SIG-M5 treated with dmso at 0.1 percent for 504 hours (cell line): ENCODE data around the gene PKP4.

Experiments
- DNase-seq: peaks from one replicate; lab custom pipeline; 2025; ENCODE audit not compliant: unreplicated experiment; lab: John Stamatoyannopoulos, UW

Gene PKP4

DNA sequence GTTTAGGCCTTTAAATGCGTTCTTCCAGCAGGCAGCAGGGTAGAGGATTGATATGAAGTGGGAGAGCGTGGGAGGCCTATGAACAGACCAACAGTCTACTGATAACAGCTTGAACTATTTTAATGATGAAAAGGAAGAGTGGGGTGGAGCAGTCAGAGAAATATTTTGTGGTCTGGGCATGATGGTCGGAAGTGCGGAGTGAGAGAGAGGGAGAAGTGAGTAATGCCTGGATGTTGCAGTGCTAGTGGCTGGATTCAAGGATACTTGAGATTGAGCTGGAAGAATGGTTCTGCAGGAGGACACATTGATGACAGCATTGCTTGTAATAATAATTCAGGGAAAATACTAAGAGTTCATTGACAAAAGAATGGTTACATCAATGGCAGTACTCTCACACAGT, 187.4 kb downstream of the PKP4 start:
- no peak for DNase-seq

DNA sequence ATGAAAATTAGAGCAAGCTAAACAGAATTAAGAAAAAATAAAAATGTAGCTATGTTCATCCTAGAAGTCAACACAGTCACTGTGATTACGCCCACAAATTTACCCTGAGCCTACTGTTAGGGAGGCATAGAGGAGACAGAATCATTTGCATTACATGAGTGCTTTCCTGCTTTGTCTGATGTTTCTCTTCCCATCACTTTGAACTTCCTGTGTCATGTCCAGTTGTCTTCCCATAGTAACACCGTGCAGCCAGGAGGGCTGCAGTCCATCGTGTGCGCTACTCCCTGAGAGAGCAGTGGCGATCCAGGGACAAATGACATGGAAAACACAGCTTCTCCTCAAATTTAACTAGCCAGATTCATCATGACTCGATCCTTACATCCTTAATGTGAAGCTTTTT, 188.5 kb downstream of the PKP4 start:
- DNase-seq: no peak

DNA sequence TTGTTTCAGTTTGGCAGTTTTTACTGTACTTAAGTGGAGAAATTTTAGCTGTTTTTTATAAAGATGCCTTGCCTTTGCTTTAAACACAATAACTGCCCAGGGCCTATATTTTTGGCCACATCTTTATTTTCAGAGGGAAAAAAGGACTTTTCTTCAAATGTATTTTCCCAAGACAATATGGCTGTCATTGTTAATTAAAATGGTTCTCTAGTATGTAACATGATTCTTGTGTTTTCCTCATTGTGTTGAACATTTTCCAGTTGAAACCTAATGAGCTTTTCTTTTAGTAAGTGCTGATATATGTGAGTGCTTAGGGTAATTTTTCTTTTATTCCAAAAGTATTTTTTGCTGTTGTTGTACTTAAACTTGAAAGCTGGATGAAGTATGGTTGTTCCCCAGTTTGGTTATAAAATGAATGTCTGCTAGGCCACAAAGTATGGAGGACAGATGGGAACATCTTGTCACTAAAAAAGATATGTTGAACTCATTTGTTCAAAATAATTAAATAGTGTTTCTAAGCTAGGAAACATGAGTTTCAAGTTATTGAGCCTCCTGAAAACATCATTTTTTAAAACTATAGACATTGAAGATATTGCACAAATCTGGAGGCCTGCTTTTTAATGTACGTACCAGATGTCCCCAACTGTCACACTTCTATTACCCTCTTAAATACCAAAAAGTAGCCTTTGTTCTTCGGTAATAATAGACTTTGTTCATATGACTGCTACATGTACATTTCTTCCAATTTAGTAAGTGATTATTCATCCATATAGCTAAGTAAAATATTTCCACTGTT, 190.9 kb downstream of the PKP4 start:
- no peak for DNase-seq

DNA sequence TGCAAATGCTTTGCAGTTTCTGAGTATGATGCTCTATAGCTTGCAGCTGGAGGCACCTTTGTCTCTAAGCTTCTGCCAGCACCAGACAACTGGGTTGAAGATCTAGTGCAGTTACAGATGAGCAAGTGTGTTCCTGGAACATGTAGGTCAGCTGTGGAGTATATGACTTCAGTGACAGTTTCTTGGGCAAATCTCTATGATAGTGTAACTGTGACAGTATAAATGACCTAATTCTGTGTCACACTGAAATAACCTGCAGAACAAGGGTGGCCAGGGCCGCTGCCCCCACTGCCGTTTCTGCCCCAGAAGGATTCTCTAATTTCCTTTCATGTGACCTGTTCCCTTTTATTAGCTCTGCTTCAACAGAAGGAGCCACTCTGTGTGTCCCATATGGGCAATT, 193.1 kb downstream of the PKP4 start:
- no peak for DNase-seq

DNA sequence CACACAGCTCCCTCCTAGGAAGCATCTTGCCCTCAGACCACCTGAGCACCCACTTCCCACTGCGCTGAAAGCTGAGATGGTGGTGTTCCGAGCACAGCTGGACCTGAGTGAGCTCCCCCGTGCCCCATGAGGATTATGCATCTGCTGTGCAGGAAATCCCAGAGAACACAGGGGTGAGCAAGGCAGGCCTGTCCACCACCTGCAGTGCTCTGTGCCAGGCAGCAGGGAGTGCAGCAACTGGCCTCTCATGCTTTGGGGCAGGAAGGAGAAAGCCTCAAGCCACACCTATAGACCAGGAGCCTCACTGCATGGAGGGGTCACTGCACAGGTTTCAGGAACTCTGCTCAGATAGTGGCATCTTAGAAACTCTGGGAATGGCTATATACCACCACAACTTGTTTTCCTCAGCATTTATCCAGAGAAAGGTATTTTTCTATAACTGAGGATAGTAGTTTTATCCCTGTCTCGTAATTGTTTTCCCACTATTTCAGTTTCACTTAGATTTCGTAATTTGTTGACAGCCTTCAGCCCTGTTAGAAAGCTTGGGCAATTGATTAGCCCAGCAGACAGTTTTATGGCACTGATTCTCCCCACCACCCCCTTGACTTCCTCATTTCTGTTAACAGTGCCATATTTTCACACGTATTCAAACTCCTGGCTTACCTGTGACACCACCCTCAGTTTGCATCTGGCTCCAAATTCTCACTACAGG, 194.1 kb downstream of the PKP4 start:
- peak; percentile 32 for DNase-seq

DNA sequence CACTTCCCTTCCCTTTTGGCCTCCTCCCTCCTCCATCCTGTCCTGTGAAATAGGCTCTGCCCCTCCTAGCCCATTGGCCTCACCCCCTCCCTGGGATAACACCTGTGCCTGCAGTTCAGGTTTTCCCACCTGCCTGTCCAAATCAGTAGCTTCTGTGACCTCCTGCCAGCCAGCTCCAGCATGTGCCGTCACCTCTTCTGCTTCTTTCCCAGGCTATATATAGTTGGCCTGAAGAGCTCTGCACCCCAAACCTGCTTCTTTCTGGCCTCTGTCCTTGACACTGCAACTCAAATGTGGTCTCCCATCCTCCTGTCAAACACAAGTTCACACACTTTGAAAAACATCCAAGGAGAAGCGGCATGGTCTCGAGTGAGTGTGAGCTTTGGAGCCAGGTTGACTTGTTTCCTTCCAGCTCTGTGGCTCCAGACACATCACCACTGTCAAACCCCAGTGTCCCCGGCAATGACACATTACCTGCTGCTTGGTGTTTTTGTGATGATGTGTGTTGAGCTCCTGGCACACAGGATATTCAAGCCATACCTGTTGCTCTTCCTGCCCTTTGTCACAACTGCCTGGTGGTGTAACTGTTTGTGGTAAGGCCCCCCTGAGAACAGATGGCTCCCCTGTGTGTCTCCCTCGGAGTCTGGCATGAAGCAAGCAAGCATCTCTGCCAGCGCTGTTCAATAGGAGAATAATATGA, 194.8 kb downstream of the PKP4 start:
- DNase-seq: no peak

DNA sequence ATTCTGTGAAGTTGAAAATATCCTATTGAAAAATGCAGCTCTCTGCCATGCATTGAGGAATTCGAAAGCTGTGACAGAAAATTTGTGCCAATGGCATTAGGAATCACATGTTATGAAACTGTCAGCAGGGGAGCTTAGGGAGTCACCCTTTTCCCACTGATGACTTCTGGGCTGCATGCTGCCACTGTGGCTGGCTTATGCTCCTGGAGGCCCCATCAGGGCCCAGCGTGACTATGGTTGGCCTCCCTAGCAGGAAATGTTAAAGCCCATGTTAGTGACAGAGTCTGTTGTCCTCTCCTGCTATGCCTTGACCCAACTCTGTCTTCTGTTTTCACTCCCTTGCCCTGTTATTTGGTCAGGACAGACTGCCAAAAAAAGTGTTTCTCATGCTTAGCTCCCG, 198.9 kb downstream of the PKP4 start:
- no peak for DNase-seq

DNA sequence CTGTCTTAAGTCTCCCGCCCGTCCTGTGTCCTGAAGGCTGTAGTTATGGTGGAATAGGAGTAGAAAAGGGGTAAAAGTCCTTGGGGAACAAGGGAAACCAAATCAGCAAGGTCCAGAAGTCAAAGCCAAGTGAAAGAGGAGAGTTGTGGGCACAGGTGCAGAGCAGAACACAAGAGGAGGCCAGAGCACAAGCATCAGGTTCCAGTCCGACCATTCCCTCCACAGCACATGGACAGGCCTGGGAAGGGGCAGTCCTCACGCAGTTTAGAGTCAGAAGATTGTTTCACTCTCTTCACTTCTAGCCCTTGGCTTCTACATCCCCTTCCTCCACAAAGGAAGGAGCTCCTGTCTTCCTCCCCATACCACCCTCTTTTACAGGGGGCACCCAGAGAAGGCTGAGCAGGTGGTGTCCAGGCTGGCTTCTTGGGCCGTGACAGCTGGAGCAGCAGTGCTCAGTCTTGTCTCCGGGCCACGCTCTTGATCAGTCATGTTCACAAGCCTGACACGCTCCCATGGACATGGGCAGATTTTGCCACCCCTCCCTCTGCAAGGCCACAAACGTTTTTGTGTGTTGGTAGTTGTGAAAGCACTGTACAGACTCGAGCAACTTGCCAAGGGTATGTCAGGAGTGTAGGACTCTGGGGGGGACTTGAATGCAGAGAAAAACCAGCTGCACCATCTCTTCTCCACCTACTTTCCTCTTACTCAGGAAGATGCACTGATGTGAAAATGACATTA, 199.9 kb downstream of the PKP4 start:
- no peak for DNase-seq

DNA sequence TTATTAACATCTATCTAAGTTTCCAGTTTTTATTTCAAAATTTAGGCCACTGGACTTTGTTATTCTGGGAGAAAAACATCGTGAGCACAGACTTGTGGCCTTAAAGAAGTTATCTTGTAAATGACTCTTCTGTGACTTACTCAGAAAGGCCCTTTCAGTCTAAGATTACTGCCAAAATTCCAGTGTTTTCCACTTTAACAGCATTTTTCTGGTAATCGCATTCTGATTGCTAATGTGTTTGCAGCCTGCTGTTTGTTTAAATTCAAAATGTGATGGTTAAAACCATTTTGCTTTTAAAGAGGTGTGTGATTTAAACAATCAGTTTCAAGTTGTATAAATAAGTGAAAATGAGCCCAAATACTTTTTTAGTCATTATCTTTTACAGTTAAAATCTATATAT, 201.6 kb downstream of the PKP4 start:
- no peak for DNase-seq

DNA sequence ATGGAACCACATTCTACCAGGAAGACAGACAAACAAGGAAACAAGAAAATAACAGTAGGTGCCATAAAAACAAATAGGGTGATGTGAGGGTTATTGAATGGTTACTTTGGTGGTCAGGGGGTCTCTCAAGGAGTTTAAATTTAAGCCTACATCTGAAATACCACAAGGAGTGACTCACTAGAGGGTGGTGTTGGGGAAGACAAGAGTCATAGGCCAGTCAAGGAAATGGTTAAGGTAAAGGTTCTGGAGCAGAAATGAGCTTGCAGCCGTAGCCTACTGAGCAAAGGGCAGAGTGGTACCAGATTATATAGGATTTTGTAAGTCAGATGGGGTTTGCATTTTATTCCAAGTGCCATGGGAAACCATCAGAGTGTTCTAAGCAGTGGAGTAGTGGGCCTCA, 202.7 kb downstream of the PKP4 start:
- DNase-seq: no peak

DNA sequence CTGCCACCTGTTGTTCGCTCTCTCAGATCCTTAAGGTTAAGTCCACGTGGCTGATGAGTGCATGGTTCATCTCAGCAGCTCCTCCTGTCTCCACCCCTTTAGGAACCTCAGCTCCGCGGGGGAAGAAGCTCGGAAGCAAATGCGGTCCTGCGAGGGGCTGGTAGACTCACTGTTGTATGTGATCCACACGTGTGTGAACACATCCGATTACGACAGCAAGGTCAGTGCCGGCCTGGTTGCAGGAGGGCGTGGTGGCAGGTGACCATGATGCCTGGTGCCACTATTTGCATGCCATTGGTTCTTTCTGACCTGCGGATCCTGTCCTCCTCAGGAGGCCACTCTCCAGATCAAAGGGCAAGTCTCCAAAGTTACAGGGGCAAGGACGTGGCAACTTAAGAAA, 204.5 kb downstream of the PKP4 start:
- DNase-seq: no peak

DNA sequence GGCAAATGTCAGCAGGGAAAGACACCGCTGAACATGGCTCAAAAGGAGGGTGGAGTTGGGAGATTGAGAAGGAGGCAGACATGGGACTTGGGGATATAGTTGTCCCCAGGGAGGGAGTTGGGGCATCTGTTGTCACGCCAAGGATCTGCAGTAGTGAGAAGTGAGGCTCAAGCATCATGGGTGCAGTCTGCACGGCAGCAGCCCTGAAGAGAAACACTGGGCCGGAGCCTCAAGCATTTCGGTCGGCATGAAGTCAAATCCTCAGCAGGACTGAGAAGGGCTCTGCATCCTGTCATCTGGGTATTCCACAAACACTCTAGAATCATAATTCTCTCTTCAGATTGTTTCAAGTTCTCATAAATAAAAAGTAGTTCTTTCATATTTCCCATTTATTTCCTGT, 205.7 kb downstream of the PKP4 start:
- no peak for DNase-seq

DNA sequence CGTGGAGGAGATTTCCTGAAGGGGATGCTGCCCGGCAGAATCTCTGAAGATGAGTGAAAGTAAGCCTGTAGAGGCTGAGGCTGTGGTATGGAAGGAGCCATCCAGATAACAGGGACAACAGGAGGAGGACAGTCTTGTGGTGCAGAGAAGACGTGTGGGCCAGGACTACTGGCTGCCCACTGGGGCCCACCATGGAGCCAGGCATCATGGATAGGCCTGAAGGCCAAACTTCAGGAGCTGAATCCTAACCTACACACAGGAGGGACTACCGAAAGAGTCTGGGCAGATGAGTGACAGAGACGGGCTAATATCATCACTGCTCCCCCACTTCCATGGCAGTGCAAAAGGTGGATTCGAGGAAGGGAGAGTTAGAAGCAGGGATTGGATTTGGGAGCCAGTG, 207.0 kb downstream of the PKP4 start:
- no peak for DNase-seq

DNA sequence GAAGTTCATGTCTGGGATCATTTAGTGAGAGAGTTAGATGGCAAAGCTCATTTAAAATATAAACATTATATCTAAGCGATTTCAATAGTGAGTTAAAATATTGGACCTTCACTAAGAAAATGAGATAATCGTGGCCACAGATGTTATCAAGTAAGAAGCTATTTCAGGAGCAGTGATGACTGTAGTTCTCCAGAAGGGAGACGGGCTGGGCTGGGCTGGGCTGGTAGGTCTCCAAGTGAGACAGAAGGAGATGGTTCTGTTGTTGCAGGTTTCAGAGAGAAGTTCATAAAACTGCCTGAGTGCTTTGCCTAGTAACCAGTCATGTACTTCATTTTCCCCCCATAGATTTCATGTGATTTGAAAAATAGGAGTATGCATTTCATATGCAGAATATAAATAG, 208.2 kb downstream of the PKP4 start:
- no peak for DNase-seq

DNA sequence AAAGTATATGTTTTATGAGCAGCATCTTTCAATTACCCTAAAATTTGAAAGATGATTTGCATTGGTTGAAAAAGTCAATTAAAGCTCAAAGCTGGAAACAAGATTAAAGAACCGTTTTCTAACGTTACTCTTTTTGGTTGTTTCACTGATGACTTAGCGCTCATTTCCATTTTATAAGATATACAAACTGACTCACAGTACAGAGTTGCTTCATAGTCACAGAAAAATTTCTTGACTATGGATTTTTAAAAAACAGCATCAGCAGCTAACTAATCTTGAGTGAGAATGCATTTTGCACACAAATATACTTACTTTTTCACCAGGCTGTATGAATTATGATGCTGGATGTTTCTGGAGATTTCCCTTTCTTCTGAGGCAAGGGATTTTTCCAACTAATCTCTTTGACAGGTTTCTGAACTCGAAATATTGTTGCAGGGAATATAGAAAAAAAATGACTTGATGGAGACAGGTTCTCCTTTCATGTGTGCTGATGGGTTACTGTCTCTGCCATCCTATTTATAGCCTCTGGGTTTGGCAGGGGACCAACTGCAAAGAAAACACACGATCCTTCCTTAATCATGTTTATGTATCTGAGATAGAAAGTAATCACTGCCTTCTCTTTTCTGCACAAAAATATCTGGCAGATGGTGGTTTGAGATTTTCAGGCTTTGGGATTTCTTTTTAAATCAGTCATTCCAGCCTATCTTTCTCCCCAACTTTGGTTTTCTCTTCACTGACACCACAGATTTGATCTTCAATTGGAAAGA, 209.0 kb downstream of the PKP4 start:
- no peak for DNase-seq

DNA sequence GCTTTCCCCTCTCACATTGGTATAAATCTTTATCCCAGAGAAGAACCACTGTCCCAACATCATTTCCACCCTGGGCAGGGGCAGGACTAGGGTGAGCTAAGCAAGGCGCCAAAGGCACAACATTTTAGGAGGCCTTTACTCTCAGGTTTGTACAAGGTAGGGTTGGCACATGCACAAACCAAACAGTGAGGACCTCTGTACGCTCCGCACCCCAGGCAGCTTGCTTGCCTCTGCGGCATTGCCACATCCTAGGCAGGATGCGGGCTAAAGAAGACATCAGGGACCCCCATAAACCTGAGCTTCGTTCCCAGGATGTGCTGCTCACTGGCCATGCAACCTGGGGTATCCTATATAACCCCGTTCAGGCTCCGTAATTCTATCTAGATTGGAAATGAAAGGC, 210.2 kb downstream of the PKP4 start:
- DNase-seq: no peak

DNA sequence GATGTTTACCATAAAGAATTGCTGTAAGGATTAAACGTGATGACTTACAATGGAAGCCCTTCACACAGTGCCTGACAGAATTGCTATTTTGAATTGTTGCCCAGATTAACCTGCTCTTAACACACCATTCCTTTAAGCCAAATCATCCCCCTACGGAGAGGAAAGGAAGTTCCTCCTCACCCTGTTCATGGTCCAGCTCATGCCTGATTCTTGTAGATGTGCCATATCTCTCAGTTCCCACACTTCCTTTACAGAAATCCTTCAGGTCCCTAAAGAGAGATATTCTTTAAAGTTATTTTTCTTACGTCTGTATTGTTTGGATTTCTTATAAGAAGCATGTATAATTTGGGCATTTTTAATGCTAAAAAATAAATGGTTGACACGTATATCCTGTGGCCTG, 210.8 kb downstream of the PKP4 start:
- DNase-seq: no peak

DNA sequence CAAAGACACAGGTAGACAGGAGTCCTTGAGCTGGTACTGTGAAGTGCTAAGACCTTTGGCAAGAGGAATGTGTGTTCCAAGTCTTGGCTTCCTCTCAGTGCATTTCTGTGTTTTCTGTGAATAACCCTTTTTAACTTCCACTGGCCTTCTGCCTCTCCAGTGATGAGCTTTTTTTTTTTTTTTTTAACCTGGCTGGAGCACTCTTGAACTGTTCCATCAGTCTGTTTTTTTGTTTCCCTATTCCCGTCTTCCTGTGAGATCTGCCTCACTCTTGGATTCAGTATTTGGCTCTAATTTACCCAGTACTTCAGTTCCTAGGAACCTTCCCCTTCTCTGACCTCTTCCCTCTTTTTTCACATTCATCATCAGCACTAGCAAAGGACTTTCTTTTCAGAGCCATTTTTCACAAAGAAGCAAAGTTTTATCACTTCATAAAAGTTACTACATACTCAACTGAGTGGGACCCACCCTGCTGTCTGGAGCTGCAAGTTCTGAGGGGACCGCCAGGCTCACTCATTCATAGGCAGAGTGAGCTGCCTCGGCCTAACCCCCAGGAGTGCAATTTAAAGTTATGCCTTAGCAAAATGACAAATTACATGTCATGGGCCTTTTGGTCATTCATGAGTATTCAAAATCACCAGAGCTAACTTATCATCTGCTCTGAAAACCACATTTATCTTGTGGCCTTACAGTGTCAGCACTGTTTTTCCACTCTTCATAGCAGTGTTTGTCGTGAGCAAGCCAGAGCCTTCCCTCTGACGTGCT, 211.4 kb downstream of the PKP4 start:
- no peak for DNase-seq

DNA sequence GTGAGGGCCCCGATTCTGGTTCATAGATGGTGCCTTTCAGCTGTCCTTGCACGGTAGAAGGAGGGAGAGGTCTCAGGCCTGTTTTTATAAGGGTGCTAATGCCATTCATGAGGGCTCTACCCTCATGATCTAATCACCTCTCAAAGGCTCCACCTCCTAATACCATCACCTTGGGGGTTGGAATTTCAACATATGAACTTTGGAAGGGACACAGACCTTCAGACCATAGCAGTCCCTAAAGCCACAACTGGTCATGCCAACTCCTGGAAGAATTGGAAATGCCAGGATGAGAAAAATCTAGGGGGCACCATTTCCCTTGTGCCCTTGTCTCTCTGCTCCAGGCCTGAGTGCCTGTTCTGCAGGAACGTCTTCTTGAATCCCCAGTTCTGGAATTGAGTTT, 213.5 kb downstream of the PKP4 start:
- DNase-seq: no peak
